CD4-positive, alpha-beta T cell treated with Interleukin-4 for 4 hours (primary cell): Measurements from ENCODE around the gene CAMK1D.

Experiments used
- DNase-seq: peaks from one replicate; pipeline ENCODE4 v3.0.0-alpha.2; 2020

The CAMK1D gene

DNA sequence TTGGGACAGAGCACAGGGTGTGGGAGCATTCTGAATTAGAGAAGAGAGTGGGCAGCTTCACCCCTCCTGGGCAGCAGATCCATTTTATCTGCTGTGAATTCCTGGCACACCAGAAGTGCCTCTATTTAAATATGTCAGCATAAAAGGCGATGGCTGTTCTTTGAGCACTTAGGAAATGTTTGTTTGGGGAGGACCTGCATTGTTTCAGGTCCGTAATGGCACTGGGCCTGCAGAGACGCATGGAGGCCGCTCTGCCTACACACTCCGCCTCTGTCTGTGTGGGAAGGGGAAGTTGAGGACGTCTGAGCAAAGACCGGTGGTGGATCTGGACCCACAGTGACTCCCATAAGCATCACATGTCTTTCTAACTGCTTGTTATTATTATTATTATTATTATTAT lies 253.2 kb downstream of the CAMK1D start:
- no peak for DNase-seq

GRCh38 chr10:12603766-12604470 lies 254.6 kb downstream of the CAMK1D start:
- no peak for DNase-seq

- DNase-seq, result peak; percentile 27
Measured at GRCh38 chr10:12605580-12606405, 256.4 kb downstream of the CAMK1D start.

GRCh38 chr10:12606461-12606860 lies 257.1 kb downstream of the CAMK1D start:
- no peak for DNase-seq

GRCh38 chr10:12608761-12609160 lies 259.4 kb downstream of the CAMK1D start:
- DNase-seq, result no peak

GRCh38 chr10:12609435-12609834 lies 260.1 kb downstream of the CAMK1D start:
- DNase-seq, result no peak

DNA sequence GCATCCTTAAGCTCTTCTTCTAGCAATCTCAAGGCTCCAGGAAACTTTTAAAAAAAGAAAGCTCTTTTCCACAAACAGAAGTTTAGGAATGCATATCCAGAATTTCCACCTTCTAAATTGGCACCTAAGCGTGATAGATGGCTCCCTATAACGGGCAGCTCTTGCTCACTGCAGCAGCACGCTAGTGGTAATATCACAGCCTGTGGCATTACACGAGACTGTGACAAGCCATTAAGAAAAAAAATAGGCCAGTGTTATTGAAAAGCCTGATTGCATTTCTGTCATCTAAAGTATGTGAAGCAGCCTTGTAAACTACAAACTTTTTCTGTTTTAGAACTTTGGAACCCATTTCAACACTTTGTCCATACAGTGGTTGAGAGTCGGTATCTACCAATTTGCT lies 263.8 kb downstream of the CAMK1D start:
- no peak for DNase-seq

- DNase-seq, result no peak
Measured at GRCh38 chr10:12614177-12614995, 265.0 kb downstream of the CAMK1D start.

GRCh38 chr10:12615296-12616220 lies 266.2 kb downstream of the CAMK1D start:
- no peak for DNase-seq

DNA sequence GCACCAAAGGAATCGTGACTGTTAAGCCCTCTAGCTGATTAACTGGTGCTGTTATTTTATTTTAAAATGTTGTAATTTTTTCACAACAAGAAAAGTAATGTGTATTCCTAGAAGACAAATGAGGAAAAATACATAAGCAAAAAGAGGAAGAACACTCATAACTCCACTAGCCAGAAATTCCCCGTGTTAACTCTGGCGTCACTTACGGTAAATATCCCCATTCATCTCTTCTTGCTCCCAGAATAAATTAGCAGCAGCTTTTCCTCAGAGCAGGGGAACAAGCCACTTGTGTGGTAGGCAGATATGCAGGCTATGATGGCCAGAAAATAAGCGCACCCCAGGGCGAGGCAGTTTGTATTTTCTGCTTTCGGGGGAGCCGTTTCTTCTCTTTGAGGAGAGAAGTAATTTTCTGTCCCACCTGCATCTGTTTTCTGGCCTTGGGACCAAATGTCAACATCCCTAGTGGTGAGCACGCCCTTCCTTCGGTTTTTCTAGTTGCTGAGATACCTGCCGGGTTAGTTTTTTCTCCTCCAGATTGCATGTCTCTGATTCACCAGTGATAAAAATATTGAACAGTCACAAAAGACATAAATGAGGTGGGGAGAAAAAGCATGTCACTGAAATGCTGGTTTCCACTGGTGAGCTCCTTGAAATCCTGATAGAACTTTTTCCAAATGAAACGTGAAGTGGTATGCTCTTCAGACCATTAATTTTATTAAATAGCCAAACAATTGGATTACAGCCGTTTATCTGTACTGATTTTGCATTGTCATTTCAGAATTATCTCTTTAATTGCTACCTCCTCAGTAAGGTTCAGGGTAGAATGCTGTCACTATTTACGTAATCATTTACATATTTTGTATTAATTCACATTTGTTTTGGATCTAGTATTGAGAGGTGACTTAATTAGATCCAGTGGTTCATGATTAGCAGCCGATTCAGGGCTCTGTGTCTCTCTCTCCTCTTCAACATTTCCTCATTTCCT lies 268.1 kb downstream of the CAMK1D start:
- no peak for DNase-seq

GRCh38 chr10:12622016-12622415 lies 272.7 kb downstream of the CAMK1D start:
- no peak for DNase-seq

- DNase-seq, result no peak
Measured at GRCh38 chr10:12622691-12623090, 273.3 kb downstream of the CAMK1D start.

- DNase-seq, result no peak
Measured at GRCh38 chr10:12625393-12626023, 276.2 kb downstream of the CAMK1D start.

GRCh38 chr10:12628153-12628552 lies 278.8 kb downstream of the CAMK1D start:
- no peak for DNase-seq

DNA sequence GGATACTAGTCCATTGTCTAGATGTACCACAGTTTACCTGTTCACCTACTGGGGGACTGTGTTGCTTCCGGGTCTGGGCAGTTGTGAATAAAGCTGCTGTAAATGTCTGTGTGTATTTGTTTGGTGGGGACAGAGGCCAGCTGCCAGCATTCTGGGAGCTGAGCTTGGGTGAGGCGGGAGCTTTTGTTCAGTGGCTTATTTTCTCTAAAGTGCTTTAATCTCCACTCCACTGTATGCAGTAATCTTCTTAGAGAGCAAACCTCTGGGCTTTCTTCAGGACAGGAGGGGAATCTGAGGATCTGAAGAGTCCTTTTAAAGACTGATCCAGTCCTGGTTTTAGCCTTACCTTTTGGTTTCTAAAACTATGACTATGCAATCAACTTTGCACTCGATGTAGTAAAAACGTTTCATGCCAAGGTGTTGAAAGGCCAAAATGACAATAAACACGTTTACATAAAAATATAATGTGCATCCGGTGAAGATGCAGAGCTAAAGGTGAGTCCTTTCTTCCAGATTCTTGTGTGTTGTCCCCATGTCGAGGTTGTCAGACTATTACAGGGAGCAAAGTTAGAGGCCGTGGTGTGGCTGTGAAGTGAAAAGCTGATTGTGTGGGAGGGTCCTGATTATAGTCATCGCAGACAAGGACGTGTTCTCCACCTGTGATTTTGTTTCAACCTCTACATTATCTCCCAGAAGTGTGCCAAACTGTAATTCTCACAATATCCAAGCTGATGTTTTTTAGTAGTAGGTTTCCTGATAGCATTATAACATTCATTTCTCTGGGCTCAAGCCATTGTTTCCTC lies 279.8 kb downstream of the CAMK1D start:
- no peak for DNase-seq

DNA sequence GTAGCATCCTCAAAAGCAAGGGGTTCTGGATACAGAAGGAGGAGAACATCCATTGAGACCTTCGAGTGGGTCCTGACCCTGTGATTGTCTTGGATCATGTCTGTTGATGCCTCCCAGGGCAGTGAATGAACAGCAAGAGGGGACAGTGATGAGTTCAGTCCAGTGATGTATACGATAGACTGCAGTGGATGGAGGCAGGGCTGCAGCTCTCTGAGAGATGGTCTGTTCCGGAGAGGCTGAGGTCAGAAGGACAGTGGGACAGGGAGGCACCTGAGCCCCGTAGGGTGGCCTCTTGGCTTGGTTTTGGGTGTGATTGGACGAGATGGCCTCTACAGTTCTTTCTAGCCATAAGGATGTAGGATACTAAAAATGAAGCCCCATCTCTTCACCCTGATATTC lies 280.4 kb downstream of the CAMK1D start:
- no peak for DNase-seq

DNA sequence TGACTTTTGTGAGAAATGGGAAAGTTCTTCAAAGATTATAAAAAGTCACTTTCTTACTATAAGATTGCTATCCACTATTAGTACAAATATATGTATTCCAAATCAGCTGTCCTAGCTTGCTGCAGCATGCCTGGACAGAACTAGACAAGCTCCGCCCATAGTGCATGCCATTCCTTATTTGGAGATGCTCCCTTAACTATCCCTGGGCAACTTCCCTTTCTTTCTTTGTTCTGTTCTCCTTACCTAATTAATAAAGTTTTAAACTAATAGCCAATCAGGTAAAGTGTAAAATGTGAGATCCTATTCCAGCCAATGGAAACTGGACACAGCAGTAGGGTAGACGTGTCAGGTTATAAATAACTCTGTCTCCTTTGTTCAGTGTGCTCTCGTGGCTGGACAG lies 281.9 kb downstream of the CAMK1D start:
- DNase-seq, result no peak

DNA sequence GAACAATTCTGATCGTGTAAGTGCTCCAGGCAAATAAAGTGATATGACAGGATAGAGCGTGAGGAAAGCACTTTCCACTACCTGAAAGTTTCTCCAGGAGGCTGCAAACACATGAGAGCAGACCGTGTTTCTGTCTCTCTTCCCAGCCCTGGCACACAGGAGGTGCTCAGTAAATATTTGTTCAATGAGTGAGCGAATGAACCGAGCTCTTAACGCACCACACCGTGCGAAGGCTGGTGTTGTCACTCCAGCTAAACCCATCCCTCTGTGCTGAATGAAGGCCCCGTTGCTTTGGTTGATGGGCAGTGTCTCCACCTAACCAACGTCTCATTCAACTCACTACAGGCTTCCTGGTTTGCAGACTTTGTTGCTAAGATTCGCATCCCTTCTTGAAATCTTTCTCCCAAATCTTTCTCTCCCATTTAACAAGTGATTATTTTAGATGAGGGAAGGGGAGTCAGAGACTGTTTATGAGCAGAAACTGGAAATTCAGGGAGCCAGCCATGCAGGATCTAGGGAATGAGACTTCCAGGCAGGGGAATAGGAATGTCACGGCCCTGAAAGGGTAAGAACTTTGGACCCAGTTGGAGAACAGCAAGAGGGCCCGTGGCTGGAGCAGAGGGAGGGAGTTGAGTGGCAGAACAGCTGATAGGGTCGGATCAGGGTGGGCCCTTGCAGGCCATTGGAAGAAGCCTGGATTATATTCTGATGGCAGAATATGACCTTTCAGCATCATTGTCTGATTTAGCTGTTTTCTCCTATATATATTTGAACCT lies 282.6 kb downstream of the CAMK1D start:
- DNase-seq, result no peak
